GM12878 (cell line): ENCODE measurements around the gene RPL38. TPM values are rescaled to one million over a fixed set of nuclear protein-coding genes. Genes with fewer than 3 reads are reported as not detected.

Source experiments
- ATAC-seq: fragments of 200-7000 bp; cut with Tn5 transposase; 3 replicates; pipeline ENCODE4 v1.9.1; 2020; ENCODE audit warnings: mild to moderate bottlenecking, moderate library complexity
- BruUV-seq: library from RNA; stranded (reverse); fragments of 400-500 nt; replicated peaks from 2 replicates; lab custom pipeline; 2021; lab: Mats Ljungman, UMichigan
- CTCF ChIA-PET: fragments of 300-600 bp; sonication (Branson Sonifier 250); formaldehyde crosslinking; extraction: SDS; loops from one replicate; lab custom pipeline; 2021; ENCODE audit warnings: inconsistent platforms; lab: Yijun Ruan, JAX
- POLR2A ChIA-PET: fragments of 350-600 bp; formaldehyde crosslinking; extraction: SDS; loops from one replicate; lab custom pipeline; 2021; ENCODE audit warnings: inconsistent platforms; lab: Charles Lee
- RAD21 ChIA-PET: fragments of 300-600 bp; sonication (Branson Sonifier 250); formaldehyde crosslinking; loops from one replicate; lab custom pipeline; 2023; ENCODE audit warnings: antibody characterized with exemption; ENCODE audit not compliant: unreplicated experiment; lab: Charles Lee
- SMC1A ChIA-PET: fragments of 300-600 bp; sonication (Branson Sonifier 250); formaldehyde crosslinking; loops from one replicate; lab custom pipeline; 2023; ENCODE audit not compliant: unreplicated experiment, uncharacterized antibody; lab: Charles Lee
- DNase-seq: peaks from one replicate; pipeline ENCODE4 v3.0.0-alpha.2; 2011; ENCODE audit warnings: low read depth, low spot score
- FAIRE-seq: peaks from 3 replicates; lab custom pipeline; 2011; peaks lifted over from hg19 to GRCh38; lab: Jason Lieb, UNC
- H2AFZ ChIP-seq: 2 replicates; pipeline ENCODE4 v1.6.0; 2011; ENCODE audit warnings: low read depth, low read length, control low read depth; ENCODE audit not compliant: control insufficient read depth
- H3K27ac ChIP-seq: 2 replicates; pipeline ENCODE4 v1.5.1; 2011; ENCODE audit warnings: control low read depth; ENCODE audit not compliant: control insufficient read depth, insufficient read depth
- H3K27me3 ChIP-seq, 2 experiments: replicated peaks in 1 of 2; 2 replicates each; pipeline versions ENCODE4 v1.6.0 to v1.6.1; 2011; ENCODE audit warnings: low read length in 1 of 2; ENCODE audit not compliant: control insufficient read depth in 2 of 2, insufficient read depth in 2 of 2
- H3K36me3 ChIP-seq, 2 experiments: 2 replicates each; pipeline ENCODE4 v1.5.1; 2011; ENCODE audit warnings: low read length in 1 of 2; ENCODE audit not compliant: control insufficient read depth in 2 of 2, insufficient read depth in 2 of 2
- H3K4me1 ChIP-seq: 2 replicates; pipeline ENCODE4 v1.6.1; 2011; ENCODE audit warnings: mild to moderate bottlenecking, low read length, moderate library complexity, mixed read lengths; ENCODE audit not compliant: control insufficient read depth, insufficient read depth
- H3K4me2 ChIP-seq: 2 replicates; pipeline ENCODE4 v1.6.0; 2011; ENCODE audit warnings: control low read depth; ENCODE audit not compliant: control insufficient read depth, insufficient read depth
- H3K4me3 ChIP-seq: fragments of 200-600 bp; sonication (generic); 2 replicates; pipeline ENCODE4 v1.5.1; 2016
- H3K79me2 ChIP-seq: 2 replicates; pipeline ENCODE4 v1.6.0; 2011; ENCODE audit warnings: low read length; ENCODE audit not compliant: control insufficient read depth, insufficient read depth
- H3K9ac ChIP-seq: 2 replicates; pipeline ENCODE4 v1.8.0; 2011; ENCODE audit warnings: low read length, control low read depth, mixed read lengths; ENCODE audit not compliant: control insufficient read depth, insufficient read depth
- H3K9me3 ChIP-seq: replicated peaks from 3 replicates; pipeline ENCODE4 v1.5.1; 2011; ENCODE audit warnings: mild to moderate bottlenecking, low read length; ENCODE audit not compliant: control insufficient read depth, insufficient read depth
- H4K20me1 ChIP-seq: 2 replicates; pipeline ENCODE4 v1.6.0; 2011; ENCODE audit not compliant: control insufficient read depth, insufficient read depth
- FOS ChIP-seq: IDR thresholded peaks from 3 replicates; pipeline ENCODE4 v1.6.1; 2011; ENCODE audit warnings: borderline replicate concordance; ENCODE audit not compliant: insufficient read length; ENCODE audit errors: extremely low read depth
- IKZF1 ChIP-seq: fragments of 450-650 bp; conservative IDR thresholded peaks from 2 replicates; pipeline ENCODE4 v1.6.1; 2017; ENCODE audit warnings: antibody characterized with exemption, mild to moderate bottlenecking
- RELA ChIP-seq: fragments of 450-650 bp; IDR thresholded peaks from 2 replicates; pipeline ENCODE4 v1.8.0; 2014; ENCODE audit warnings: borderline replicate concordance; ENCODE audit not compliant: partially characterized antibody
- SIX5 ChIP-seq: IDR thresholded peaks from 2 replicates; pipeline ENCODE4 v1.6.1; 2011; ENCODE audit warnings: mild to moderate bottlenecking, low read depth, low read length, moderate library complexity; ENCODE audit not compliant: severe bottlenecking
- STAT3 ChIP-seq: IDR thresholded peaks from 2 replicates; pipeline ENCODE4 v1.6.1; 2011; ENCODE audit warnings: low read depth, low read length, improper control_type of control experiment
- SUPT20H ChIP-seq: IDR thresholded peaks from 2 replicates; pipeline ENCODE4 v1.6.1; 2011; ENCODE audit warnings: low read depth, mild to moderate bottlenecking, low read length, moderate library complexity, borderline replicate concordance; ENCODE audit not compliant: control insufficient read depth
- ZNF622 ChIP-seq: fragments of 450-650 bp; IDR thresholded peaks from 2 replicates; pipeline ENCODE4 v1.6.1; 2017; ENCODE audit warnings: mild to moderate bottlenecking, inconsistent platforms
- ZSCAN29 ChIP-seq: fragments of 450-650 bp; IDR thresholded peaks from 2 replicates; pipeline ENCODE4 v1.6.1; 2017; ENCODE audit warnings: mild to moderate bottlenecking, moderate library complexity
- WGBS: methylation state at CpG from one replicate; pipeline ENCODE4 v1.1.6; 2016; ENCODE audit warnings: low lambda C conversion rate; ENCODE audit not compliant: insufficient replicate concordance, insufficient coverage; ENCODE audit errors: missing lambda C conversion rate; 5-methylcytosine and 5-hydroxymethylcytosine counted together
- in situ Hi-C: fragments of 300-500 bp; cut with MboI; formaldehyde crosslinking; loops from 9 replicates; pipeline ENCODE4 v1.14.3; 2018; ENCODE audit warnings: mixed read lengths
- intact Hi-C: fragments of 100-400 bp; cut with micrococcal nuclease; formaldehyde crosslinking; loops from one replicate; pipeline ENCODE4 v1.14.2; 2022; ENCODE audit not compliant: unreplicated experiment
- polyA plus RNA-seq, 11 experiments: library from polyadenylated mRNA; depleted of rRNA in 4 of 11; unstranded in 6 of 11; stranded (reverse) in 5 of 11; fragments of >200 nt; fragmentation: Nextera tagmentation in 4 of 11; fragmentation: Illumina TruSeq in 1 of 11; extraction: Ambion mirVana in 4 of 11; extraction: Trizol in 1 of 11; gene quantifications; 1 replicate in 1 of 11; 2 replicates in 10 of 11; pipeline versions ENCODE4 v1.2.1 to v1.2.3, GENCODE V29; 2011 to 2016; ENCODE audit warnings: inconsistent platforms in 2 of 11, missing spikeins in 2 of 11, low read depth in 1 of 11
- total RNA-seq, 4 experiments: library from RNA; depleted of rRNA in 3 of 4; stranded (reverse); fragments of >200 nt in 3 of 4; fragmentation: Illumina TruSeq in 1 of 4; extraction: Trizol in 1 of 4; gene quantifications; 2 replicates each; pipeline versions ENCODE4 v1.2.1 to v1.2.3, GENCODE V29; 2013 to 2021
- TF ChIP-seq, protein P1 (sequence below): fragments of 450-650 bp; formaldehyde crosslinking; IDR thresholded peaks from 2 replicates; pipeline ENCODE4 v1.5.0; 2022; ENCODE audit warnings: mild to moderate bottlenecking, missing genetic modification characterization
- TF ChIP-seq, protein P2 (sequence below): IDR thresholded peaks from 2 replicates; pipeline ENCODE4 v1.6.1; 2012; ENCODE audit warnings: improper control_type of control experiment, low read depth, low read length; ENCODE audit not compliant: insufficient replicate concordance
- TF ChIP-seq, protein P3 (sequence below): fragments of 450-650 bp; IDR thresholded peaks from 2 replicates; pipeline ENCODE4 v1.6.1; 2016; ENCODE audit warnings: mild to moderate bottlenecking, moderate library complexity, borderline replicate concordance

Gene RPL38
- total and polyA plus RNA-seq, 10 of the 15 experiments (the other 5 are each of a cell fraction or from before 2014, with no cell fraction given): 1,318 to 4,938 (median 2,673) TPM

DNA sequence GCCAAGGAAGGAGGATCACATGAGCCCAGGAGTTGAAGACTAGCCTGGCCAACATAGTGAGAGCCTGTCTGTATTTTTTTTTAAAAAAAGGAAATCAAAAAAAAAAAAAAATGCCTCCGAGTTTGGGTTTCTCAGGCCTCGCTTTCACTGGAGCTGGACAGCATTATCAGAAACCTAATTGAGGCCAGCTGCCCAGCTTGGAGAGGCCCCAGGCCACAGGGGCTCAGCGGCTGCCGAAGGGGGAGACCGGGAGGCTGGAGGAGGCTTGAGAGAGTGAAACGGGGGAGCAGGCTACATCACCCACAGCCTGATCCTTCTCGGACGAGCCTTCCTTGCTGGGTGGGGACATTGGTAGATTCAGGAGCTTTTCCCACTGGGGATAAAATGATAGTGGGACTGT, 15.0 kb downstream of the RPL38 start:
- ChIA-PET RAD21 (no interaction called here), POLR2A (interaction anchor here (0.7 to 1.1 kb wide), 2 partner anchors 62 to 194 kb away, joined by 3 to 5 read pairs; no protein-coding TSS in a partner anchor), SMC1A (no interaction called here), CTCF (interaction anchor here (0.6 to 2.4 kb wide), 3 partner anchors 15 to 506 kb away, joined by 3 to 8 read pairs (median 5); partner anchors contain the start of gene RPL38)
- Histone ChIP-seq H2AFZ (no peak overlapping the region), H3K27me3 (no peaks in the 10 kb centered on the region), H3K4me2 (no peak overlapping the region), H3K4me1 (peaks cover 15% of the 10 kb centered on the region), H4K20me1 (no peaks in the 10 kb centered on the region), H3K27ac (no peak overlapping the region), H3K79me2 (peaks cover 13% of the 10 kb centered on the region), H3K36me3 (no peaks in the 10 kb centered on the region; a peak in 1 of 4 replicates), H3K9ac (no peak overlapping the region), H3K4me3 (no peak overlapping the region), H3K9me3 (no peaks in the 10 kb centered on the region)
- ATAC-seq (no peak), DNase-seq (no peak), FAIRE-seq (no peak)
- no TSS peak for BruUV-seq
- intact Hi-C loops (no loop called here), in situ Hi-C loops (loop anchor here (10.0 kb wide), 1 partner anchor 56 kb away; the partner anchor contains the start of gene DNAI2)
- 48% methylated on average over 8 of the region's 8 CpGs for WGBS
- TF ChIP-seq, protein P1, sequence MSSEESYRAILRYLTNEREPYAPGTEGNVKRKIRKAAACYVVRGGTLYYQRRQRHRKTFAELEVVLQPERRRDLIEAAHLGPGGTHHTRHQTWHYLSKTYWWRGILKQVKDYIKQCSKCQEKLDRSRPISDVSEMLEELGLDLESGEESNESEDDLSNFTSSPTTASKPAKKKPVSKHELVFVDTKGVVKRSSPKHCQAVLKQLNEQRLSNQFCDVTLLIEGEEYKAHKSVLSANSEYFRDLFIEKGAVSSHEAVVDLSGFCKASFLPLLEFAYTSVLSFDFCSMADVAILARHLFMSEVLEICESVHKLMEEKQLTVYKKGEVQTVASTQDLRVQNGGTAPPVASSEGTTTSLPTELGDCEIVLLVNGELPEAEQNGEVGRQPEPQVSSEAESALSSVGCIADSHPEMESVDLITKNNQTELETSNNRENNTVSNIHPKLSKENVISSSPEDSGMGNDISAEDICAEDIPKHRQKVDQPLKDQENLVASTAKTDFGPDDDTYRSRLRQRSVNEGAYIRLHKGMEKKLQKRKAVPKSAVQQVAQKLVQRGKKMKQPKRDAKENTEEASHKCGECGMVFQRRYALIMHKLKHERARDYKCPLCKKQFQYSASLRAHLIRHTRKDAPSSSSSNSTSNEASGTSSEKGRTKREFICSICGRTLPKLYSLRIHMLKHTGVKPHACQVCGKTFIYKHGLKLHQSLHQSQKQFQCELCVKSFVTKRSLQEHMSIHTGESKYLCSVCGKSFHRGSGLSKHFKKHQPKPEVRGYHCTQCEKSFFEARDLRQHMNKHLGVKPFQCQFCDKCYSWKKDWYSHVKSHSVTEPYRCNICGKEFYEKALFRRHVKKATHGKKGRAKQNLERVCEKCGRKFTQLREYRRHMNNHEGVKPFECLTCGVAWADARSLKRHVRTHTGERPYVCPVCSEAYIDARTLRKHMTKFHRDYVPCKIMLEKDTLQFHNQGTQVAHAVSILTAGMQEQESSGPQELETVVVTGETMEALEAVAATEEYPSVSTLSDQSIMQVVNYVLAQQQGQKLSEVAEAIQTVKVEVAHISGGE (CRISPR knock-in tag): no peak
- no peak for TF ChIP-seq ZSCAN29
- TF ChIP-seq FOS: no peak
- TF ChIP-seq SIX5: no peak
- no peak for TF ChIP-seq ZNF622
- TF ChIP-seq RELA: no peak
- no peak for TF ChIP-seq STAT3
- TF ChIP-seq SUPT20H: no peak
- TF ChIP-seq, protein P2, sequence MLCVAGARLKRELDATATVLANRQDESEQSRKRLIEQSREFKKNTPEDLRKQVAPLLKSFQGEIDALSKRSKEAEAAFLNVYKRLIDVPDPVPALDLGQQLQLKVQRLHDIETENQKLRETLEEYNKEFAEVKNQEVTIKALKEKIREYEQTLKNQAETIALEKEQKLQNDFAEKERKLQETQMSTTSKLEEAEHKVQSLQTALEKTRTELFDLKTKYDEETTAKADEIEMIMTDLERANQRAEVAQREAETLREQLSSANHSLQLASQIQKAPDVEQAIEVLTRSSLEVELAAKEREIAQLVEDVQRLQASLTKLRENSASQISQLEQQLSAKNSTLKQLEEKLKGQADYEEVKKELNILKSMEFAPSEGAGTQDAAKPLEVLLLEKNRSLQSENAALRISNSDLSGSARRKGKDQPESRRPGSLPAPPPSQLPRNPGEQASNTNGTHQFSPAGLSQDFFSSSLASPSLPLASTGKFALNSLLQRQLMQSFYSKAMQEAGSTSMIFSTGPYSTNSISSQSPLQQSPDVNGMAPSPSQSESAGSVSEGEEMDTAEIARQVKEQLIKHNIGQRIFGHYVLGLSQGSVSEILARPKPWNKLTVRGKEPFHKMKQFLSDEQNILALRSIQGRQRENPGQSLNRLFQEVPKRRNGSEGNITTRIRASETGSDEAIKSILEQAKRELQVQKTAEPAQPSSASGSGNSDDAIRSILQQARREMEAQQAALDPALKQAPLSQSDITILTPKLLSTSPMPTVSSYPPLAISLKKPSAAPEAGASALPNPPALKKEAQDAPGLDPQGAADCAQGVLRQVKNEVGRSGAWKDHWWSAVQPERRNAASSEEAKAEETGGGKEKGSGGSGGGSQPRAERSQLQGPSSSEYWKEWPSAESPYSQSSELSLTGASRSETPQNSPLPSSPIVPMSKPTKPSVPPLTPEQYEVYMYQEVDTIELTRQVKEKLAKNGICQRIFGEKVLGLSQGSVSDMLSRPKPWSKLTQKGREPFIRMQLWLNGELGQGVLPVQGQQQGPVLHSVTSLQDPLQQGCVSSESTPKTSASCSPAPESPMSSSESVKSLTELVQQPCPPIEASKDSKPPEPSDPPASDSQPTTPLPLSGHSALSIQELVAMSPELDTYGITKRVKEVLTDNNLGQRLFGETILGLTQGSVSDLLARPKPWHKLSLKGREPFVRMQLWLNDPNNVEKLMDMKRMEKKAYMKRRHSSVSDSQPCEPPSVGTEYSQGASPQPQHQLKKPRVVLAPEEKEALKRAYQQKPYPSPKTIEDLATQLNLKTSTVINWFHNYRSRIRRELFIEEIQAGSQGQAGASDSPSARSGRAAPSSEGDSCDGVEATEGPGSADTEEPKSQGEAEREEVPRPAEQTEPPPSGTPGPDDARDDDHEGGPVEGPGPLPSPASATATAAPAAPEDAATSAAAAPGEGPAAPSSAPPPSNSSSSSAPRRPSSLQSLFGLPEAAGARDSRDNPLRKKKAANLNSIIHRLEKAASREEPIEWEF: no peak
- TF ChIP-seq, protein P3, sequence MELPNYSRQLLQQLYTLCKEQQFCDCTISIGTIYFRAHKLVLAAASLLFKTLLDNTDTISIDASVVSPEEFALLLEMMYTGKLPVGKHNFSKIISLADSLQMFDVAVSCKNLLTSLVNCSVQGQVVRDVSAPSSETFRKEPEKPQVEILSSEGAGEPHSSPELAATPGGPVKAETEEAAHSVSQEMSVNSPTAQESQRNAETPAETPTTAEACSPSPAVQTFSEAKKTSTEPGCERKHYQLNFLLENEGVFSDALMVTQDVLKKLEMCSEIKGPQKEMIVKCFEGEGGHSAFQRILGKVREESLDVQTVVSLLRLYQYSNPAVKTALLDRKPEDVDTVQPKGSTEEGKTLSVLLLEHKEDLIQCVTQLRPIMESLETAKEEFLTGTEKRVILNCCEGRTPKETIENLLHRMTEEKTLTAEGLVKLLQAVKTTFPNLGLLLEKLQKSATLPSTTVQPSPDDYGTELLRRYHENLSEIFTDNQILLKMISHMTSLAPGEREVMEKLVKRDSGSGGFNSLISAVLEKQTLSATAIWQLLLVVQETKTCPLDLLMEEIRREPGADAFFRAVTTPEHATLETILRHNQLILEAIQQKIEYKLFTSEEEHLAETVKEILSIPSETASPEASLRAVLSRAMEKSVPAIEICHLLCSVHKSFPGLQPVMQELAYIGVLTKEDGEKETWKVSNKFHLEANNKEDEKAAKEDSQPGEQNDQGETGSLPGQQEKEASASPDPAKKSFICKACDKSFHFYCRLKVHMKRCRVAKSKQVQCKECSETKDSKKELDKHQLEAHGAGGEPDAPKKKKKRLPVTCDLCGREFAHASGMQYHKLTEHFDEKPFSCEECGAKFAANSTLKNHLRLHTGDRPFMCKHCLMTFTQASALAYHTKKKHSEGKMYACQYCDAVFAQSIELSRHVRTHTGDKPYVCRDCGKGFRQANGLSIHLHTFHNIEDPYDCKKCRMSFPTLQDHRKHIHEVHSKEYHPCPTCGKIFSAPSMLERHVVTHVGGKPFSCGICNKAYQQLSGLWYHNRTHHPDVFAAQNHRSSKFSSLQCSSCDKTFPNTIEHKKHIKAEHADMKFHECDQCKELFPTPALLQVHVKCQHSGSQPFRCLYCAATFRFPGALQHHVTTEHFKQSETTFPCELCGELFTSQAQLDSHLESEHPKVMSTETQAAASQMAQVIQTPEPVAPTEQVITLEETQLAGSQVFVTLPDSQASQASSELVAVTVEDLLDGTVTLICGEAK: no peak
- no peak for TF ChIP-seq IKZF1
